Muscle layer of duodenum (tissue), 2 donors: ENCODE data around the gene SAPCD2.

Experiments used
- H3K27ac ChIP-seq: one replicate; pipeline ENCODE4 v1.7.0; 2013; ENCODE audit warnings: mild to moderate bottlenecking, low read length
- H3K27me3 ChIP-seq: one replicate; pipeline ENCODE4 v1.7.0; 2013; ENCODE audit warnings: low read depth, mild to moderate bottlenecking, control low read depth, low read length
- H3K36me3 ChIP-seq, 2 donors: one replicate each; pipeline ENCODE4 v1.7.0; 2013; ENCODE audit warnings: low read length in 2 of 2, control low read depth in 1 of 2, mild to moderate bottlenecking in 1 of 2; ENCODE audit not compliant: insufficient read depth in 2 of 2, control insufficient read depth in 1 of 2
- H3K4me1 ChIP-seq, 2 donors: one replicate each; pipeline ENCODE4 v1.7.0; 2013; ENCODE audit warnings: low read length in 2 of 2, mild to moderate bottlenecking in 2 of 2, control low read depth in 1 of 2, moderate library complexity in 1 of 2; ENCODE audit not compliant: insufficient read depth in 2 of 2, control insufficient read depth in 1 of 2
- H3K4me3 ChIP-seq, 2 donors: one replicate each; pipeline ENCODE4 v1.7.0; 2013; ENCODE audit warnings: low read length in 2 of 2, low read depth in 1 of 2, mild to moderate bottlenecking in 1 of 2
- H3K9me3 ChIP-seq, 2 donors: one replicate each; pipeline ENCODE4 v1.7.0; 2013; ENCODE audit warnings: low read length in 2 of 2, control low read depth in 1 of 2, mild to moderate bottlenecking in 1 of 2; ENCODE audit not compliant: control insufficient read depth in 1 of 2
- donor health status: healthy.

The SAPCD2 gene

DNA sequence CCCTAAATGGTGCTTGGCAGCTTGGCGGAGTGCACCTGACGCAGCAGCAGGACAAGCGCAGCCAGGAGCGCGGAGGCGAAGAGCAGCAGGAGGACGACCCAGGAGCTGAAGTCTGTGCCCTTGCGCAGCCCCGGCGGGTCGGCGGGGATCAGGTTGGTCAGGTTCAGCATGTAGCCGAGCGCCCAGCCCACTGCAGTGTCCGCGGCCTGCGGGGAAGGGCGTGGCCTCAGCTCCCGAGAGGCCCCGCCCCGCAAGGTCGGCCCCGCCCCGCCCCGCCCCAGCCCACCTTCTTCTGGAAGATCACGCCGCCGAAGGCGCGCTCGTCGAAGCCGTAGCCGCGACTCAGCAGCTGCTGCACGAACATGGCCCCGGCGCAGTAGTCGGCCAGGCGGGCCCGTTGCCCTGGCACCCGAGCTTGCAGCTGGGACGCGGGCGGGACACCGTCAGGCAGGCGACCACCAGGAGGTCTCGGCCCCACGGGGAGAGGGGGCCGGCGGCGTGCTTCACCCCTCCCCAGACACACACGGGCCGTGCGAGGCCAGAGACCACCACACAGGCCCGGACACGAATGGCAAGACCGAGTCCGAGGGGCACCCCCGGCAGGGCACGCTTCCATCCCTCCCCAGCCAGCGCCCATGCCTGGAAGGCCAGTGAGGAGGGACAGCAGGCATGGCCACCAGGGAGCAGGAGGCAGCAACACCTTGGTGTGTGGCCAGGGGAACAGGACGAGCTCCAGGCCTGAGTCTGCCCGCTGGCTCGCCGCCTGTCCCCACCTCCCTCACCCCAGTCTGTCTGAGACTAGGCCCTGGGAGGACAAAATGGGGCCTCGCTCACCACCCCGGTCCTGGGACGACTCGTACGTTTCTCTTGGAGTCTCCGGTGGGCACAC, 21.5 kb downstream of the SAPCD2 start:
- Histone ChIP-seq H3K4me3 (no peak overlapping the region), H3K36me3 (no peaks in the 10 kb centered on the region), H3K4me1 (peaks cover 4 to 41% of the 10 kb centered on the region in 2 donors), H3K9me3 (no peaks in the 10 kb centered on the region), H3K27me3 (peaks cover 29% of the 10 kb centered on the region), H3K27ac (no peak overlapping the region)

DNA sequence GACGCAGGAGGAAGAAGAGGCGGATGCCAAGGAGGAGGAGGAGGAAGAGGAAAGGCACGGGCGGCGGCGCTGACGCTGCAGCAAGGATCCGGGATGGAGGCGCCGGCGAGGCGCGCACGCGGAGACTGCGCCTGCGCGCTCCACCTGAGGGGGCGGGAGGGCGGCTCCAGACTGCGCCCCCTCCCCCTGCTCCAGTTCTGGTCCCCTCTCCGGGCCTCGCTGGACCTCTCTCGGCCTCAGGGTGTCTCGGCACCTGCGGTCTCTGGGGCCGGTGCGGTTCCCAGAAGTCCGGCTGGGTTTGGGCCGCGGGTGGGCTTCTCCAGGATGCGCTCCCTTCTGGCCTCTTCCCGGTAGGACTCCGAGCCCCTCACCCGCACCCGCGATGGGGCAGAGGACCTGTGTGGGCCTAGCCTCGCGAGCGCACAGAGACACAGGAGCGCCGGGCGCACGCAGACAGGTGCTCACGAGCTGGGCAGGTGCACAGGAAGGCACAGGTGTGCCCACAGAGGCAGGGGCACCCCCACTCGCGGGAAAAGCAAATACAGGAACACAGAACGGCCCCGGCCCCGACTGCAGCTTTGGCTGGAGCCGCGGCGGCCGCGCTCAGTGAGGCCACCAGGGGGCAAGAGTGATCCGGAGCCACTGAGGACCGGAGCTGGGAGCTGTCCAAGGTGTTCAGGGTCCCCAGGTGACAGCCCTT, 24.1 kb downstream of the SAPCD2 start, which contains the start of gene NPDC1:
Gene NPDC1, minus strand, starts transcription at position 90 of the 700 bp plus-strand sequence. CDS start 188 bp downstream, outside the sequence.
- Histone ChIP-seq H3K9me3 (no peaks in the 10 kb centered on the region), H3K4me1 (peaks cover 4 to 36% of the 10 kb centered on the region in 2 donors), H3K27me3 (peaks cover 18% of the 10 kb centered on the region), H3K4me3 (peak within 1 kb of the TSS; percentile 61 to 78), H3K36me3 (peaks cover 0 to 4% of the 10 kb centered on the region in 2 donors), H3K27ac (no peak within 1 kb of the TSS)

DNA sequence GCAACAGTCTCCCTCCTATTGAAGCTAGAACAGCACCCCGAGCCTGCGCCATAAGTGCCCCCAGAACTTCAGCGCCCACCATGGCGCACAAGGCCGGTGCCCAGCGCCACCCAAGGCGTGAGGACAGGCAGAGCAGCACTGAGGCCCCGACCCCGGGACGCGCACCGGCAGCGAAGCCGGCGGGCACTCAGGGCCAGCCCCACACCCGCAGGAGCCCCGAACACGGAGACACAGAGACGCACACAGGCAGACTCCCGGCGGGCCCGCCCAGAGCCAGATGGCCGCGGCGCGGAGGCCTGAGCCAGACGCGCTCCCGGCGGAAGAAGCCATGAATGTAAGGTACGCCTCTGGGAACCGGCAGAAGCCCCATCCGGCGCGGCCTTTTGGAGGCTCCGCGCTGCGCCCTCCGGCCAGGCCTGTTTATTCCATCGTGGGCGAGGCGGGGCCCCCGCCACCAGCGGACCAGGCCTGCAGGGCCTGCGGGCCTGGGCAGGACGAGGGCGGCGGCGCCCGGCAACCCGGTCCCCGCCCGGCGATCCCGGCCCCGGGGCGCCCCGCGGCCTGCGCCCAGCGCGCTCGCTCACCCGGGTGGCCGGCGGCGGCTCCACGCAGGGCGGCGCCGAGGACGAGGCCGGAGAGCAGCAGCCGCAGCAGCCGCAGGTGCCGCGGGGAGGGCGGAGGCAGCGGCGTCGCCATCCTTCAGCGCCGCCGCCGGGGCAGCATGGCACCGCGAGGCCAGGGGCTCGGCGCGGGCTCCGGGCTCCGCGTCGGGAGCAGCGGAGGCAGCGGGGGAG, 24.9 kb downstream of the SAPCD2 start:
- Histone ChIP-seq H3K27me3 (peaks cover 18% of the 10 kb centered on the region), H3K27ac (no peak overlapping the region), H3K4me1 (peaks cover 4 to 36% of the 10 kb centered on the region in 2 donors)

DNA sequence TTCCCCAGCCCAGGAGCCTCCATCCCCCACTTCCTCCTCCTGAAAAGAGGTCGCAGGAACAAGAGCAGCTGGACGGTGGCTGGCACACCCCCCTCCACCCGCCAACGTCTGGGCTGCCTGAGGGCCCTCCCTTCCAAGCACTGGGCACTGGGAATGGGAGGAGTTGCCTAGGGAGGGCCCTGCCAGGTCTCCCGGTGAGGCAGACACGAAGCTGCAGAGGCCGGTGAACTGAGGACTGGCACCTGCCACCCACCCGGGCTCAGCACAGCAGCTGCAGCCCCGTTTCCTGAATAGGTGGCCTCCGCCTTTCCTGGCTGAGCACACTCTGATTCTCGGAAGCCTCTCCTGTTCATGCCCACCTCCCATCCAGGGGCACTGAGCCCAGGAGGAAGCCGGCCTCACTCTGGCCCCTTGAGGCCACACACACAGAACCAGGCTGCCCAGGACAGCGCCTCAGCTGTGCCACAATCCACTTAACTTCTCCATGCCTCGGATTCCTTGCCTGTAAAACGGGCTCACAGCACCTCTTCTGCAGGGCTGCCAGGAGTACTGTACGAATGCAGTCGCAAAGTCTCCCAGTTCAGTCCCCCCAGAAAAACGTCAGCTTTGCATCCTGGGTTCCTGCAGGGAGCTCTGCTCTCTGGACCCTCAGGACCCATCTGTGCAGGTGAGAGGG, 25.7 kb downstream of the SAPCD2 start:
- Histone ChIP-seq H3K27ac (no peak overlapping the region), H3K9me3 (no peaks in the 10 kb centered on the region), H3K4me1 (peaks cover 4 to 33% of the 10 kb centered on the region in 2 donors)

More for the DNA sequence above, 24.9 kb downstream of the SAPCD2 start:
- Histone ChIP-seq H3K9me3 (no peaks in the 10 kb centered on the region), H3K4me3 (peak overlapping the region; percentile 61 to 78), H3K36me3 (peaks cover 0 to 11% of the 10 kb centered on the region in 2 donors)

DNA sequence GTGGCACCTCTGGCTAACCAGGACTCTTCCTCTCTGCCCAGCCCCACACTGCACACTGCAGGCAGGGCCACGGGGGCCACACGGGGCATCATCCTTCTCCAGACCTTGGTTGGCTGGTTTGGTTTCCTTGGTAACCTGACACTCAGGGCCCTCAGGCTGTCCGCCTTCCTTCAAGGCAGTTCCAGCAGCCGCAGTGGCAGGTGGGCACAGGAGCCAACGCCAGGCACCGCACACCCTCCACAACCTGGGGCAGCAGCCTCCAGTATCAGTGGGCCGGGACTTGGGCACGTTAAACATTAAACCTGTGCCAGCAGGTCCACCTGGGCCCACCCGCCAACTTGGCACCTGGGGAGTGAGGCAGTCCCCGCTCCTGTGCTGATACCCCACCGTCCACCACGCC, 26.3 kb downstream of the SAPCD2 start:
- Histone ChIP-seq H3K4me3 (peak overlapping the region in 1 of 2 donors; percentile 78), H3K36me3 (peaks cover 0 to 24% of the 10 kb centered on the region in 2 donors), H3K4me1 (peaks cover 4 to 28% of the 10 kb centered on the region in 2 donors), H3K27me3 (peaks cover 7% of the 10 kb centered on the region), H3K27ac (no peak overlapping the region), H3K9me3 (no peaks in the 10 kb centered on the region)

More for the DNA sequence above, 25.7 kb downstream of the SAPCD2 start:
- Histone ChIP-seq H3K27me3 (peaks cover 12% of the 10 kb centered on the region), H3K36me3 (peaks cover 0 to 18% of the 10 kb centered on the region in 2 donors), H3K4me3 (peak overlapping the region; percentile 61 to 78)

DNA sequence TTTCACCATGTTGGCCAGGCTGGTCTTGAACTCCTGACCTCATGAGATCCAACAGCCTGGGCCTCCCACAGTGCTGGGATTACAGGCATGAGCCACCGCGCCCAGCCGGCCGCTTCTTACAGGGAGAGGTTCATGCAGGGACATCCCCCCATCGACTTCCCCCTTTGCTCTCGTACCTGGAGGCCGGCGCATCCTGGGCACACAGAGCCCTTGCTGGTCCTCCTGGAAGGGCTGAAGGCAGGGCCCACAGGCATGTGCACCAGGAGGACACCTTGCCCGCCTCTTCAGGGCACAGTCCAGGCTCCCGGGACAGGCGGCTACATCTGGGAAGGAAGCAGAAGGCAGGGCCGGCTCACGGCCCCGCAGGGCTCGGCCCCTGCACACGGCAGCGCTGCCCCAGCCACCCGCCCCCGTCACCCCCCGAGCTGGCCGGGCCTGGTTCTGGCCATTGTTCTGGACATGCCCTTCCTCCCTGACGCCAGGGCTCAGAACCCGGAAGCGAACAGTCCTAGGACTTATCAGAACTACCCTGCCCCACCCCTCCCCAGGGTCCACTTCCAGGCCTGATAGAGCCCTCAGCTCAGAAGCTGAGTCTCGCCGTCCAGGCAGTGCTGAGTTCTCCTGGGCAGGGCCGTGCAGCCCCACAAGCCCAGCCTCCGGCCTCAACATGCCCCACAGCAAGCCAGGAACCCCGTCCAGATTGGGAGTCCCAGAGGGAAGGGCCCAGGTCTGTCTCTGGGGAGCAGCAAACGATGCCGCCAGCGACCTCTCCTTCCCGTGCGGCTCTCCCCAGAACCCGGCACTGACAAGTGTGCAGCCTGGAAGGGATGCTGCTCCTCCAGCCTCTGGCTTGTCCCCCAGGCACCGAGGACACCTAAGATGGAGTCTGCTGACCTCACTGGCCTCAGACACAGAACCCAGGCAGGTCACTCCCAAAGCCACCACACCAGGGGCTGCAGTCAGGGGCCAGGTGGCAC, 27.3 kb downstream of the SAPCD2 start:
- Histone ChIP-seq H3K27me3 (peaks cover 7% of the 10 kb centered on the region), H3K9me3 (no peaks in the 10 kb centered on the region), H3K4me3 (no peak overlapping the region), H3K27ac (no peak overlapping the region), H3K4me1 (peaks cover 4 to 28% of the 10 kb centered on the region in 2 donors), H3K36me3 (peaks cover 0 to 29% of the 10 kb centered on the region in 2 donors)

DNA sequence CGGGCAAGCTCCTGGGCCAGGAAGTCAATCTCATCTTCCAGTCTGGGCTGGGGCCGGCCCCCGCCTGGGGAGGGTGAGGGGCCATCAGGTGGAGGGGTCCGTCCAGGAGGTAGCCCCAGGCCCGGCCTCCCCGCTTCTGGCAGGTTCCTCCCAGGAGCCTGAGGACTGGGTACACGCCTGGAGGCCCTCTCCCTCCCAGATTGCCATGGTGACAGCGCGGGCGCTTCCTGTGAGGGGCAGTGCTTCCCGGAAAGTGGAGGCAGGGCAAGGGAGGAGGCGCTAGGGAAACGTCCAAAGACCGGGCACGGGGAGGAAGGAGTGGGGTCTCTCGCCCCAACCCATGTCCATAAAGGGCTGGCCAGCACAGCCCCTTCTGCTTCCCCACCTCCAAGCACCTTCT, 29.2 kb downstream of the SAPCD2 start:
- peaks cover 0 to 29% of the 10 kb centered on the region in 2 donors for H3K36me3 ChIP-seq
- H3K27ac ChIP-seq = no peak overlapping the region
- no peak overlapping the region for H3K4me3 ChIP-seq
- H3K27me3 ChIP-seq = peaks cover 7% of the 10 kb centered on the region
- peaks cover 4 to 25% of the 10 kb centered on the region in 2 donors for H3K4me1 ChIP-seq
- H3K9me3 ChIP-seq = no peaks in the 10 kb centered on the region

DNA sequence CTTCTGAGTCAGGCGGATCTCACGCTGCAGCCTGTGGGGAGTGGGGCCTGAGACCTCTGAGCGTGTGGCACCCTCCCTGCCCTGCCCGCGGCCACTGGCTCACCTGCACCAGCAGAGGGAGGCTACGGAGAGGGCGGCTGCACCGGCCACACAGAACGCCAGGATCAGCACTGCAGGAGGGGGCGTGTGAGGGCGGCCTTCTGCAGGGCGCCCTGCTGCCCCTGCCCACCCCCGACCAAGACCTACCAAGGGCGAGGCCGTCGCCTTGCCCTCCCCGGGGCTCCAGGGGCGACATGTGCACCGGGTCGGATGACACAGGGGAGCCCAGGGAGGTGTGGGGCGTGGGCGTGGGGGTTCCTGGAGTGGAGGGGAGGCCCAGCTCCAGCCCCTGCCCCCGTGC, 29.8 kb downstream of the SAPCD2 start:
- H3K4me1 ChIP-seq = peaks cover 4 to 23% of the 10 kb centered on the region in 2 donors
- H3K27me3 ChIP-seq = peaks cover 7% of the 10 kb centered on the region
- H3K4me3 ChIP-seq = no peak overlapping the region
- H3K9me3 ChIP-seq = no peaks in the 10 kb centered on the region
- peaks cover 0 to 29% of the 10 kb centered on the region in 2 donors for H3K36me3 ChIP-seq
- no peak overlapping the region for H3K27ac ChIP-seq

DNA sequence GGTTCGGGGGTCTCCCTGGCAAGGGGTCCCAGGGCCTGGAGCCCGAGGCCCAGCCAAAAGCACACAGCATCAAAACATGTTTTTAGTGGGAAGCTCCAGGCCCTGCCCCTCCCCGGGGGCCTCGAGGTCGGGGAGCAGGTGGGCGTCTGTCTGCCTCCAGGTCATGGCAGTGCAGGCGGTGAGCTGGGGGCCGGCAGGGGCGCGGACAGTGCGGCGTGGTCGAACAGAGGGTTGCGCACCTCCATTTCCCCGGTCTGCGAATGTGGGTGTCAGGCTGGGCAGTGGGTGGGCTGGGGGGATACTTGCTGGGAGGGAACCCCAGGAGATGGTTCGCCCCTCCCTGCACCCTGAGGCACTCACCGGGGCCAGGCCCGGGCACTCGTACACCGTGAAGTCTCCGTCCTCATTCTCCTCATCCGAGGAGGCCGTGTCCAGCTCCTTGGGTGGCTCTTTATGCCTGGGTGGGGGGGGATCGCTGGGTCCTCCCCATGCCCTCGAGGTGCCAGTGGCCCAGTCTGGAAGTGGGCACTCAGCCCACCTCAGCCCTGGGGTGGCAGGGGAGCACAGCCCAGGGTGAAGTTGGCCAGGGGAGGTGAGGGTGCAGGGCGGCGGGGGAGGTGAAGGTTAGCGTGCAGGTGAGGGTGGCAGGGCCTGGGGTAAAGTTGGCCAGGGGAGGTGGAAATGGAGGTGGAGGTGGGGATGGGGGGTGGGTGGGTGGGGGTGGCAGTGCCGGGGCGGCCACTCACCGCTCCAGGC, 30.6 kb downstream of the SAPCD2 start:
- Histone ChIP-seq H3K9me3 (no peaks in the 10 kb centered on the region), H3K27ac (no peak overlapping the region)

More for the DNA sequence above, 30.6 kb downstream of the SAPCD2 start:
- H3K4me1 ChIP-seq = peaks cover under 1 to 26% of the 10 kb centered on the region in 2 donors
- H3K4me3 ChIP-seq = no peak overlapping the region
- H3K36me3 ChIP-seq = peaks cover 0 to 29% of the 10 kb centered on the region in 2 donors
- peaks cover 3% of the 10 kb centered on the region for H3K27me3 ChIP-seq
